Gastrocnemius medialis (tissue), 4 donors: ENCODE measurements around the gene SLC41A3. TPM values are rescaled to one million over a fixed set of nuclear protein-coding genes. Genes with fewer than 3 reads are reported as not detected.

Experiments used
- ATAC-seq, 2 donors: fragments of 150-250 bp; one replicate each; pipeline ENCODE4 v1.9.1; 2016
- DNase-seq, 2 donors: peaks; one replicate each; pipeline ENCODE4 v3.0.0-alpha.2; 2019
- H3K27ac ChIP-seq, 4 donors: fragments of 200-600 bp; sonication (generic); 1 replicate in 1 of 4; 2 replicates in 3 of 4; pipeline ENCODE4 v1.5.1; 2016 to 2018; ENCODE audit warnings: mild to moderate bottlenecking in 2 of 4, moderate library complexity in 1 of 4
- H3K27me3 ChIP-seq, 3 donors: fragments of 200-600 bp; sonication (generic) in 2 of 3; 1 replicate in 1 of 3; 2 replicates in 2 of 3; pipeline versions ENCODE4 v1.5.1 to v1.6.0; 2016 to 2019; ENCODE audit warnings: mild to moderate bottlenecking in 1 of 3, moderate library complexity in 1 of 3
- H3K36me3 ChIP-seq, 2 donors: fragments of 200-600 bp; sonication (generic) in 1 of 2; one replicate each; pipeline ENCODE4 v1.5.1; 2017 to 2018
- H3K4me1 ChIP-seq, 2 donors: fragments of 200-600 bp; sonication (generic) in 1 of 2; one replicate each; pipeline ENCODE4 v1.5.1; 2016 to 2017; ENCODE audit warnings: mild to moderate bottlenecking in 2 of 2
- H3K4me3 ChIP-seq, 4 donors: fragments of 200-600 bp; sonication (generic) in 3 of 4; 1 replicate in 1 of 4; 2 replicates in 3 of 4; pipeline ENCODE4 v1.5.1; 2016 to 2019; ENCODE audit warnings: mild to moderate bottlenecking in 2 of 4
- H3K9me3 ChIP-seq, 3 donors: fragments of 200-600 bp; sonication (generic) in 2 of 3; 1 replicate in 1 of 3; 2 replicates in 2 of 3; pipeline ENCODE4 v1.5.1; 2016 to 2019
- CTCF ChIP-seq, 5 experiments: fragments of 450-650 bp in 3 of 5; fragments of 200-600 bp in 2 of 5; sonication (generic) in 2 of 5; IDR thresholded peaks in 4 of 5; conservative IDR thresholded peaks in 1 of 5; 1 replicate in 4 of 5; 2 replicates in 1 of 5; pipeline ENCODE4 v1.5.1; 2016 to 2019; ENCODE audit warnings: antibody characterized with exemption in 5 of 5, mild to moderate bottlenecking in 3 of 5, moderate library complexity in 3 of 5
- POLR2A ChIP-seq, 2 donors: fragments of 450-650 bp; IDR thresholded peaks; one replicate each; pipeline ENCODE4 v1.6.1; 2017; ENCODE audit warnings: antibody characterized with exemption in 2 of 2, mild to moderate bottlenecking in 2 of 2, moderate library complexity in 2 of 2
- in situ Hi-C, 4 donors: fragments of 200-750 bp; cut with MboI; loops; one replicate each; pipeline versions ENCODE4 v1.15.0 to v1.8.0; 2017; ENCODE audit warnings: low sequenced_read_pairs in 4 of 4
- intact Hi-C: fragments of 100-400 bp; cut with DNase I; formaldehyde crosslinking; loops from one replicate; pipeline ENCODE4 v1.15.1; 2023; ENCODE audit warnings: low total_unique reads
- total RNA-seq, 4 donors: library from RNA; depleted of rRNA; stranded (reverse); fragments of >200 nt; gene quantifications; one replicate each; pipeline versions ENCODE4 v1.1.0 to v1.2.3, GENCODE V29; 2016

SLC41A3 gene
- total RNA-seq, 4 donors from 2014 or later: 43.1 to 76.2 (median 56.7) TPM

GRCh38 chr3:126111566-126112475 is 27.9 kb upstream of the SLC41A3 start:
- no peak overlapping the region for H3K27ac ChIP-seq
- H3K9me3 ChIP-seq: no peaks in the 10 kb centered on the region
- H3K36me3 ChIP-seq: peaks cover 0 to 20% of the 10 kb centered on the region in 2 donors
- H3K27me3 ChIP-seq: no peaks in the 10 kb centered on the region
- in situ Hi-C loops (no loop called here), intact Hi-C loops (no loop called here)
- H3K4me1 ChIP-seq: no peaks in the 10 kb centered on the region
- ATAC-seq: no peak
- TF ChIP-seq POLR2A (IDR thresholded peaks at IDR 0.05): no peak
- no peak for TF ChIP-seq CTCF (IDR thresholded peaks at IDR 0.05 in 4 of 5, conservative IDR thresholded peaks at IDR 0.05 in 1 of 5)
- no peak overlapping the region for H3K4me3 ChIP-seq
- peak; percentile 1 to 8 for DNase-seq

- Histone ChIP-seq H3K27me3 (no peaks in the 10 kb centered on the region), H3K4me3 (no peak overlapping the region), H3K27ac (no peak overlapping the region), H3K9me3 (no peaks in the 10 kb centered on the region), H3K4me1 (no peaks in the 10 kb centered on the region), H3K36me3 (peaks cover 0 to 26% of the 10 kb centered on the region in 2 donors)
- in situ Hi-C loops (no loop called here), intact Hi-C loops (no loop called here)
- DNase-seq (peak in 1 of 2 donors; percentile 15), ATAC-seq (no peak)
- TF ChIP-seq CTCF (IDR thresholded peaks at IDR 0.05 in 4 of 5, conservative IDR thresholded peaks at IDR 0.05 in 1 of 5) (no peak), POLR2A (IDR thresholded peaks at IDR 0.05) (no peak)
Observed at GRCh38 chr3:126111126-126111551, 27.2 kb upstream of the SLC41A3 start.

- Histone ChIP-seq H3K27ac (no peak overlapping the region), H3K36me3 (peaks cover 0 to 26% of the 10 kb centered on the region in 2 donors), H3K27me3 (no peaks in the 10 kb centered on the region), H3K9me3 (no peaks in the 10 kb centered on the region), H3K4me1 (peaks cover under 1 to 5% of the 10 kb centered on the region in 2 donors), H3K4me3 (no peak overlapping the region)
- peak in 1 of 2 donors; percentile 8 for DNase-seq
- intact Hi-C loops (no loop called here), in situ Hi-C loops (no loop called here)
- no peak for ATAC-seq
- TF ChIP-seq POLR2A (IDR thresholded peaks at IDR 0.05) (no peak), CTCF (IDR thresholded peaks at IDR 0.05 in 4 of 5, conservative IDR thresholded peaks at IDR 0.05 in 1 of 5) (no peak)
Observed at GRCh38 chr3:126110431-126111125, 26.7 kb upstream of the SLC41A3 start.

GRCh38 chr3:126109880-126110235 is 25.9 kb upstream of the SLC41A3 start:
- no peak for TF ChIP-seq POLR2A (IDR thresholded peaks at IDR 0.05)
- TF ChIP-seq CTCF (IDR thresholded peaks at IDR 0.05 in 4 of 5, conservative IDR thresholded peaks at IDR 0.05 in 1 of 5): no peak
- Histone ChIP-seq H3K27me3 (no peaks in the 10 kb centered on the region), H3K9me3 (no peaks in the 10 kb centered on the region), H3K4me3 (no peak overlapping the region), H3K36me3 (peaks cover 0 to 26% of the 10 kb centered on the region in 2 donors), H3K27ac (no peak overlapping the region), H3K4me1 (peaks cover 5 to 10% of the 10 kb centered on the region in 2 donors)
- ATAC-seq (no peak), DNase-seq (peak in 1 of 2 donors; percentile 7)
- in situ Hi-C loops (no loop called here), intact Hi-C loops (no loop called here)
